GM18505 (cell line): ENCODE measurements around the gene SDF4.

Source experiments
- ATAC-seq: cut with Tn5 transposase; IDR thresholded peaks from one replicate; pipeline ENCODE4 v1.9.1; 2021; ENCODE audit not compliant: unreplicated experiment
- POLR2A ChIP-seq: IDR thresholded peaks from 4 replicates; pipeline ENCODE4 v1.6.1; 2011; ENCODE audit warnings: borderline replicate concordance; ENCODE audit not compliant: insufficient read depth, insufficient read length; ENCODE audit errors: extremely low read depth

The SDF4 gene

GRCh38 chr1:1225913-1226312 is 5.9 kb downstream of the SDF4 start:
- ATAC-seq: no peak
- no peak for TF ChIP-seq POLR2A

GRCh38 chr1:1225238-1225845 is 6.5 kb downstream of the SDF4 start:
- ATAC-seq: no peak
- TF ChIP-seq POLR2A: no peak

- ATAC-seq: no peak
- TF ChIP-seq POLR2A: no peak
These were observed 7.9 kb downstream of the SDF4 start for GRCh38 chr1:1223891-1224290.

- ATAC-seq: no peak
- no peak for TF ChIP-seq POLR2A
These were observed 8.5 kb downstream of the SDF4 start for GRCh38 chr1:1223321-1223720.

GRCh38 chr1:1222575-1223225 is 9.1 kb downstream of the SDF4 start:
- no peak for ATAC-seq
- no peak for TF ChIP-seq POLR2A

GRCh38 chr1:1221887-1222574 is 9.8 kb downstream of the SDF4 start:
- ATAC-seq: no peak
- no peak for TF ChIP-seq POLR2A

GRCh38 chr1:1220197-1220596 is 11.6 kb downstream of the SDF4 start:
- no peak for TF ChIP-seq POLR2A

GRCh38 chr1:1219341-1219740 is 12.5 kb downstream of the SDF4 start:
- ATAC-seq: no peak
- TF ChIP-seq POLR2A: no peak

More at GRCh38 chr1:1220197-1220596, 11.6 kb downstream of the SDF4 start:
- no peak for ATAC-seq

GRCh38 chr1:1218524-1219200 is 13.1 kb downstream of the SDF4 start:
- TF ChIP-seq POLR2A: no peak
- no peak for ATAC-seq

- no peak for ATAC-seq
- no peak for TF ChIP-seq POLR2A
These were observed 13.9 kb downstream of the SDF4 start for GRCh38 chr1:1217621-1218523.

- no peak for TF ChIP-seq POLR2A
- no peak for ATAC-seq
These were observed 14.8 kb downstream of the SDF4 start for GRCh38 chr1:1216770-1217620.
